Measurements from ENCODE around the gene AKT2. TPM values are rescaled to one million over a fixed set of nuclear protein-coding genes. Genes with fewer than 3 reads are reported as not detected.

AKT2 gene
- total and polyA plus RNA-seq, 2 donors = 48.9 to 110 TPM

- no peaks in the 10 kb centered on the region for H3K4me1 ChIP-seq (ENCODE audit: control insufficient read depth in 2 of 2, insufficient read depth in 2 of 2, low read length in 2 of 2)
- WGBS = 92% methylated on average over 4 of the region's 4 CpGs
- H3K36me3 ChIP-seq (ENCODE audit: control insufficient read depth in 2 of 2, insufficient read depth in 2 of 2, low read length in 1 of 2) = peaks cover 68 to 77% of the 10 kb centered on the region in 2 donors
Measured at GRCh38 chr19:40251991-40252390, 33.2 kb downstream of the AKT2 start.

DNA sequence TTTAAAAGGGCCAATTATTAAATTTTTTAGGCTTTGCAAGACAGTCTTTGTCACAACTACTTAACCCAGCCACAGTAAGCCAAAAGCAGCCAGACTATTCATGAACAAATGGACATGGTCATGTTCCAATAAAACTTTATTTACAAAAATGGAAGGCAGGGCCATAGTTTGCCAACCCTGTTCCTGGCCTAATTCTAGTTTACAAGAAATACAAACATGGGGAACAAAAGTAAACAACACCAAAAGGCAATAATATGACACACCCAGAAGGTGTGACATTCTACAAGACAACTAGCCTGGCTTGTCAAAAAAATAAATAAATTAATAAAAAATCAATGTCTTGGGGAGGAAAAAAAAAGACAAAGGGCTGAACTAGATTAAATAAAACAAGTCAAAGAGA is 33.9 kb downstream of the AKT2 start:
- DNase-seq (ENCODE audit: low read depth in 6 of 9, low spot score in 9 of 9) = no peak
- Histone ChIP-seq H3K27ac (ENCODE audit: low read depth in 1 of 2, low read length in 1 of 2) (no peak overlapping the region), H3K9me3 (ENCODE audit: control insufficient read depth in 2 of 2, insufficient read depth in 1 of 2, low read length in 1 of 2) (no peaks in the 10 kb centered on the region), H3K36me3 (ENCODE audit: control insufficient read depth in 2 of 2, insufficient read depth in 2 of 2, low read length in 1 of 2) (peaks cover 60 to 74% of the 10 kb centered on the region in 2 donors), H3K4me3 (ENCODE audit: low read length in 2 of 2) (no peak overlapping the region), H3K27me3 (ENCODE audit: control insufficient read depth in 2 of 2, insufficient read depth in 1 of 2, low read length in 1 of 2) (no peaks in the 10 kb centered on the region), H3K4me1 (ENCODE audit: control insufficient read depth in 2 of 2, insufficient read depth in 2 of 2, low read length in 2 of 2) (no peaks in the 10 kb centered on the region)

More at GRCh38 chr19:40251991-40252390, 33.2 kb downstream of the AKT2 start:
- Histone ChIP-seq H3K4me3 (ENCODE audit: low read length in 2 of 2) (no peak overlapping the region), H3K9me3 (ENCODE audit: control insufficient read depth in 2 of 2, insufficient read depth in 1 of 2, low read length in 1 of 2) (no peaks in the 10 kb centered on the region), H3K27ac (ENCODE audit: low read depth in 1 of 2, low read length in 1 of 2) (no peak overlapping the region), H3K27me3 (ENCODE audit: control insufficient read depth in 2 of 2, insufficient read depth in 1 of 2, low read length in 1 of 2) (no peaks in the 10 kb centered on the region)
- DNase-seq (ENCODE audit: low read depth in 6 of 9, low spot score in 9 of 9) = no peak

DNA sequence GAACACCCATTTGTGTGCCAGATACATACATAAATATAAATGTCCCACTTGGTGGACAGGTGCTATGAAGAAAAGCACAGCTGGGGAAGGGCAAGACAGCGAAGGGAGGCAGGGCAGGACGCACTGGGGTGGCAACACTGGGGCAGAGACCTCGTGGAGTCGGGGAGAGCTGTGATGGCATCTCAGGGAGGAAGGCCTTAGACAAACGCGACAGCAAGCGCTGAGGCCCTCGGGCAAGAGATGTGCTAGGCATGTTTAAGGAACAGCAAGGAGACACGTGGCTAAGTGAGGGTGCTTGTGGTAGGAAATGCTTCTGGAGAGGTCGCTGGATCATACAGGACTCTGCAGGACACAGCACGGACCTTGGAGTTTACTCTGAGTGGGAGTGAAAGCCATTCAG is 35.4 kb downstream of the AKT2 start:
- Histone ChIP-seq H3K27me3 (ENCODE audit: control insufficient read depth in 2 of 2, insufficient read depth in 1 of 2, low read length in 1 of 2) (no peaks in the 10 kb centered on the region), H3K36me3 (ENCODE audit: control insufficient read depth in 2 of 2, insufficient read depth in 2 of 2, low read length in 1 of 2) (peaks cover 46 to 64% of the 10 kb centered on the region in 2 donors), H3K9me3 (ENCODE audit: control insufficient read depth in 2 of 2, insufficient read depth in 1 of 2, low read length in 1 of 2) (no peaks in the 10 kb centered on the region), H3K27ac (ENCODE audit: low read depth in 1 of 2, low read length in 1 of 2) (no peak overlapping the region), H3K4me3 (ENCODE audit: low read length in 2 of 2) (no peak overlapping the region), H3K4me1 (ENCODE audit: control insufficient read depth in 2 of 2, insufficient read depth in 2 of 2, low read length in 2 of 2) (no peaks in the 10 kb centered on the region)
- WGBS = 97% methylated on average over 11 of the region's 11 CpGs
- no peak for DNase-seq (ENCODE audit: low read depth in 6 of 9, low spot score in 9 of 9)

DNA sequence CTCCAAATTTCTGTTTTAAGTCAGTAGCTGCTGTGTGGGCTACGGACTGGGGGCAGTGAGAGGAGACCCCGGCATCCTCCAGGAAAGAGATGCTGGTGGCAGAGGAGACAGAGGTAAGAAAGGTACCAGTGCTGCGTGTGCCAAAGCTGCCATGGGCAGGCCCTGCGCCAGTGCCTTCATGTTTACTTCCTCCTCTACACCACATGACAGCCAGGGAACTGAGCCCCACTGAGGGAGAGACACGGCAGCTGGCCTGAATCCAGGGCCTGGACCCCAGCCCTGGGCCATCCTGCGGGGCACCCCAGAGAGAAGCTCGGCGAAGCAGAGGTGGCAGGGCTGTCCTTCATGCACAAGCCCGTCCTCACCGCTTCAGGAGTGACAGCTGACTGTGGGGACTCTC is 35.9 kb downstream of the AKT2 start:
- 91% methylated on average over 10 of the region's 10 CpGs for WGBS
- Histone ChIP-seq H3K4me1 (ENCODE audit: control insufficient read depth in 2 of 2, insufficient read depth in 2 of 2, low read length in 2 of 2) (no peaks in the 10 kb centered on the region), H3K27ac (ENCODE audit: low read depth in 1 of 2, low read length in 1 of 2) (no peak overlapping the region), H3K9me3 (ENCODE audit: control insufficient read depth in 2 of 2, insufficient read depth in 1 of 2, low read length in 1 of 2) (no peaks in the 10 kb centered on the region), H3K4me3 (ENCODE audit: low read length in 2 of 2) (no peak overlapping the region), H3K36me3 (ENCODE audit: control insufficient read depth in 2 of 2, insufficient read depth in 2 of 2, low read length in 1 of 2) (peaks cover 43 to 60% of the 10 kb centered on the region in 2 donors), H3K27me3 (ENCODE audit: control insufficient read depth in 2 of 2, insufficient read depth in 1 of 2, low read length in 1 of 2) (no peaks in the 10 kb centered on the region)
- no peak for DNase-seq (ENCODE audit: low read depth in 6 of 9, low spot score in 9 of 9)

DNA sequence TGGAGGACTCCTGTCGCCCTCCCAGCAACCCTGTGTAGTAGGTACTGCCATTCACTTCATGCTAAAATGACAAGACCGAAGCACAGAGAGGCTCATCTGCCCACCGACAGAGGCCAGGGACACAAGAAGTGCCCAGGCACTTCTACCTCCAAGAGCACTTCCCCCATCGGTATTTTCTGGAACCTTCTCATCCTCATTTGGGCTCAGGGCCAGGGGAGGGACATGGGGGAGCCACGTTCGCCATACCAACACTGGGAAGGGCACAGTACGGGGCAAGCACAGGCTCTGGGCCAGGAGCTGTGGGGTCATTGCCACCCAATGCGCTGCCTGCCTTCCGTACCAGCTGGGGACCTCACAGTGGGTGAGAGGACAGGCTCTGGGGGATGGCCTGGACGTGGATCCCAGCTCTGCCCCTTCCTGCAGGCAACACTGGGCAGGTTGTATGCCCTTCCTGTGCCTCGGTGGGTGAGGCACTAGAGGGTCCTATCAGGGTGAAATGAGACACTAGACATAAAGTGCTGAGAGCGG is 37.3 kb downstream of the AKT2 start:
- Histone ChIP-seq H3K27ac (ENCODE audit: low read depth in 1 of 2, low read length in 1 of 2) (no peak overlapping the region), H3K36me3 (ENCODE audit: control insufficient read depth in 2 of 2, insufficient read depth in 2 of 2, low read length in 1 of 2) (peaks cover 29 to 47% of the 10 kb centered on the region in 2 donors), H3K4me1 (ENCODE audit: control insufficient read depth in 2 of 2, insufficient read depth in 2 of 2, low read length in 2 of 2) (no peaks in the 10 kb centered on the region), H3K4me3 (ENCODE audit: low read length in 2 of 2) (no peak overlapping the region), H3K27me3 (ENCODE audit: control insufficient read depth in 2 of 2, insufficient read depth in 1 of 2, low read length in 1 of 2) (no peaks in the 10 kb centered on the region), H3K9me3 (ENCODE audit: control insufficient read depth in 2 of 2, insufficient read depth in 1 of 2, low read length in 1 of 2) (no peaks in the 10 kb centered on the region)
- WGBS = 96% methylated on average over 12 of the region's 12 CpGs
- DNase-seq (ENCODE audit: low read depth in 6 of 9, low spot score in 9 of 9) = no peak

DNA sequence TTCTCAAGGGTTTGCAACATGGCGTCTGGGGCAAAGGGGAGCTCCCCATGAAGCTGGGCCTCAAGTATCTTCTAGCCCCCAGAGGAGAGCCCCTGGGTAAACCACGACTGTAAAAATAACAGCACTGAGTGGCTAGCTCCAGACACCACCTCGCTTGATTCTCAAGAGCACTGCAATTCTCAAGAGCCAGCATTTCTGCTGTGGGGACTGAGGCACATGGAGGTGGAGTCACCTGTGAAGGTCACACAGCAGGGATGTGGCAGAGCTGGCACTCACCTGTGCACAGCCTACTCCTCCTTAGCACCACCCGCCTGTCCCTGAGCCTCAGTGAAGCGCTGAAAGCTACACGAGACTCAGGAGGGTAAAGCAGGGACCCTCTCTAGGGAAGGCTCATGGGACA is 38.0 kb downstream of the AKT2 start:
- DNase-seq (ENCODE audit: low read depth in 6 of 9, low spot score in 9 of 9) = no peak
- H3K9me3 ChIP-seq (ENCODE audit: control insufficient read depth in 2 of 2, insufficient read depth in 1 of 2, low read length in 1 of 2) = no peaks in the 10 kb centered on the region
- no peaks in the 10 kb centered on the region for H3K4me1 ChIP-seq (ENCODE audit: control insufficient read depth in 2 of 2, insufficient read depth in 2 of 2, low read length in 2 of 2)
- H3K36me3 ChIP-seq (ENCODE audit: control insufficient read depth in 2 of 2, insufficient read depth in 2 of 2, low read length in 1 of 2) = peaks cover 27 to 48% of the 10 kb centered on the region in 2 donors
- H3K4me3 ChIP-seq (ENCODE audit: low read length in 2 of 2) = no peak overlapping the region
- WGBS = 97% methylated on average over 6 of the region's 6 CpGs
- no peaks in the 10 kb centered on the region for H3K27me3 ChIP-seq (ENCODE audit: control insufficient read depth in 2 of 2, insufficient read depth in 1 of 2, low read length in 1 of 2)
- H3K27ac ChIP-seq (ENCODE audit: low read depth in 1 of 2, low read length in 1 of 2) = no peak overlapping the region

- Histone ChIP-seq H3K4me1 (ENCODE audit: control insufficient read depth in 2 of 2, insufficient read depth in 2 of 2, low read length in 2 of 2) (no peaks in the 10 kb centered on the region), H3K9me3 (ENCODE audit: control insufficient read depth in 2 of 2, insufficient read depth in 1 of 2, low read length in 1 of 2) (no peaks in the 10 kb centered on the region), H3K27me3 (ENCODE audit: control insufficient read depth in 2 of 2, insufficient read depth in 1 of 2, low read length in 1 of 2) (no peaks in the 10 kb centered on the region), H3K27ac (ENCODE audit: low read depth in 1 of 2, low read length in 1 of 2) (no peak overlapping the region), H3K4me3 (ENCODE audit: low read length in 2 of 2) (no peak overlapping the region), H3K36me3 (ENCODE audit: control insufficient read depth in 2 of 2, insufficient read depth in 2 of 2, low read length in 1 of 2) (peaks cover 30 to 51% of the 10 kb centered on the region in 2 donors)
- no peak for DNase-seq (ENCODE audit: low read depth in 6 of 9, low spot score in 9 of 9)
- WGBS = 98% methylated on average over 16 of the region's 16 CpGs
Measured at GRCh38 chr19:40246292-40247073, 38.7 kb downstream of the AKT2 start.

- Histone ChIP-seq H3K36me3 (ENCODE audit: control insufficient read depth in 2 of 2, insufficient read depth in 2 of 2, low read length in 1 of 2) (peaks cover 30 to 55% of the 10 kb centered on the region in 2 donors), H3K4me3 (ENCODE audit: low read length in 2 of 2) (no peak overlapping the region), H3K9me3 (ENCODE audit: control insufficient read depth in 2 of 2, insufficient read depth in 1 of 2, low read length in 1 of 2) (no peaks in the 10 kb centered on the region), H3K27ac (ENCODE audit: low read depth in 1 of 2, low read length in 1 of 2) (no peak overlapping the region), H3K4me1 (ENCODE audit: control insufficient read depth in 2 of 2, insufficient read depth in 2 of 2, low read length in 2 of 2) (no peaks in the 10 kb centered on the region), H3K27me3 (ENCODE audit: control insufficient read depth in 2 of 2, insufficient read depth in 1 of 2, low read length in 1 of 2) (no peaks in the 10 kb centered on the region)
- 98% methylated on average over 9 of the region's 9 CpGs for WGBS
- no peak for DNase-seq (ENCODE audit: low read depth in 6 of 9, low spot score in 9 of 9)
Measured at GRCh38 chr19:40245506-40246128, 39.5 kb downstream of the AKT2 start.

GRCh38 chr19:40244579-40245317 is 40.4 kb downstream of the AKT2 start:
- Histone ChIP-seq H3K36me3 (ENCODE audit: control insufficient read depth in 2 of 2, insufficient read depth in 2 of 2, low read length in 1 of 2) (peaks cover 33 to 56% of the 10 kb centered on the region in 2 donors), H3K9me3 (ENCODE audit: control insufficient read depth in 2 of 2, insufficient read depth in 1 of 2, low read length in 1 of 2) (no peaks in the 10 kb centered on the region), H3K4me1 (ENCODE audit: control insufficient read depth in 2 of 2, insufficient read depth in 2 of 2, low read length in 2 of 2) (no peaks in the 10 kb centered on the region), H3K27ac (ENCODE audit: low read depth in 1 of 2, low read length in 1 of 2) (no peak overlapping the region), H3K27me3 (ENCODE audit: control insufficient read depth in 2 of 2, insufficient read depth in 1 of 2, low read length in 1 of 2) (no peaks in the 10 kb centered on the region), H3K4me3 (ENCODE audit: low read length in 2 of 2) (no peak overlapping the region)
- no peak for DNase-seq (ENCODE audit: low read depth in 6 of 9, low spot score in 9 of 9)
- WGBS = 97% methylated on average over 12 of the region's 12 CpGs
